AG10803 (cell line): Measurements from ENCODE around the gene HTR3E.
A peak's percentile ranks its signal among the peaks of the same experiment; 100 is the strongest.

ENCODE experiments used
- DNase-seq: peaks from one replicate; pipeline ENCODE4 v3.0.0; 2010; ENCODE audit warnings: low read depth
- H3K4me3 ChIP-seq: 2 replicates; pipeline ENCODE4 v1.5.1; 2011; ENCODE audit warnings: mild to moderate bottlenecking, low read length, control low read depth
- CTCF ChIP-seq: conservative IDR thresholded peaks from 2 replicates; pipeline ENCODE4 v1.5.1; 2011; ENCODE audit warnings: mild to moderate bottlenecking, low read length, control low read depth, inconsistent platforms

The HTR3E gene

GRCh38 chr3:184082034-184082433, 14.8 kb upstream of the HTR3E start:
- no peak for DNase-seq
- no peak for TF ChIP-seq CTCF
- no peak overlapping the region for H3K4me3 ChIP-seq

DNA sequence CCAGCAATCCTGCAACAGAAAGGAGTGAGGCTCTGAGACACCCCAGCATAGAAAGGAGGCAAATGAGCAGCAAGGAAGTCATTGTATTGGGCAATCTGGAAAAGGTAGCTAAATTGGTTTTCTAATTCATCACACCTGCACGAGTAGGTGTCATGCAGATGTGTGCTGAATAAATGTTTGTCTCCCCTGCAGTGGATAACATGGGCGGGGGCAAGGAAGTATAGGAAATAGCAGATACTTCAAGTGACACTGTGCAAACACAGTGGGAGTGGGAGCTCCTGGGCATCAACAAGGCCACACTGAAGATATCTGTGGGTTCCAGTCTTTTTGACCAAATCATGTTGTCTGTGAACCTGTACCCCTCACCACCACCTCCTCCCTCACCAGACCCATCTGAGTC, 14.4 kb upstream of the HTR3E start:
- TF ChIP-seq CTCF, result no peak
- no peak for DNase-seq
- no peak overlapping the region for H3K4me3 ChIP-seq

GRCh38 chr3:184085389-184085852, 11.4 kb upstream of the HTR3E start:
- no peak for TF ChIP-seq CTCF
- H3K4me3 ChIP-seq, result no peak overlapping the region
- no peak for DNase-seq

DNA sequence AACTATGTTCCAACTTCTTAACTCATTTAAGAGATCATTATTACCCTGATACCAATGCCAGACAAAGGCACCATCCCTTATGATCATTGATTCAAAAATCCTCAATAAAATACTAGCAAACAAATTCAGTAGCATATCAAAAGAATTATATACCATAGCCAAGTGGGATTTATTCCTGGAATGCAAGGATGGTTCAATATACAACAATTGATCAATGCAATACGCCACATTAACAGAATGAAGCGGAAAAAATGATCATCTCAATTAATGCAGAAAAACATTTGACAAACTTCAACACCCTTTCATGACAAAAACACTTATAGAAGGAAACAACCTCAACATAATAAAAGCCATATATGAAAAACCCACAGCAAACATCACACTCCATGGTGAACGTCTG, 4.7 kb upstream of the HTR3E start:
- no peak for TF ChIP-seq CTCF
- DNase-seq, result no peak
- no peak overlapping the region for H3K4me3 ChIP-seq

- DNase-seq, result no peak
- no peak for TF ChIP-seq CTCF
- no peak overlapping the region for H3K4me3 ChIP-seq
These were observed 692 bp downstream of the HTR3E start for GRCh38 chr3:184097556-184097955.

DNA sequence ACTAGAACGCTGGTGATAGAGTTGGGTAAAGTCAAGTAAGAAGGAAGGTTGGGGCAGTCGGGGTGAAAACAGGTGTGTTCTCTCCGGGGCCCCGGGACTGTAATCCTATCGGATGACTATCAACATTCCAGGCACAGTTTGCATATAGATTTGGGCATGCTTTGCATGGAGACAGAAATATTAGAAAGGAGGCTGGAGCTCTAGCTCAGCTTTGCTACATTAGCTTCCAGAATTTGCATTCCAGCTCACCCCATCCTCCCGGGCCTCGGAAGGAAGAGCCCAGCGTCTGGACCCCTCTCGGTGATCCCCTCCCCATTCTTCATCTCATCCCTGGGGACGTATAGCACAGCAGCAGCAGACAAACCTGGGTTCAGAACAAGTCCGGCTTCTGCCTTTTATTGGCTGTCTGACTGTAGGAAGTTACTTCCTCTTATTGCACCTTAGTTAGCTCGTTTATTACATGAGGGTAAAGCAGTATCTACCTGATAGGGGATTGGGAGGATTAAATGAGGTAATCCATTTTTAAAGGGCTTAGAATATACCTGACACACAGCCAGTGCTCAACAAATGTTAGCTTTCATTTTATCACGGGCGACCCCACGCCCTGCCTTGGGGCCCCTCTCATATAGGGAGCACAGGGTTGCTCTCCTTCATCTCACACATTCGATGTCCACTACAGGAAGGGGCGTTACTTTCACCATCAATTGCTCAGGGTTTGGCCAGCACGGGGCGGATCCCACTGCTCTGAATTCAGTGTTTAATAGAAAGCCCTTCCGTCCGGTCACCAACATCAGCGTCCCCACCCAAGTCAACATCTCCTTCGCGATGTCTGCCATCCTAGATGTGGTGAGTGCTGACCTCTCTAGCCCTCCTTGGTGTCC, 3.2 kb downstream of the HTR3E start:
- DNase-seq, result no peak
- TF ChIP-seq CTCF, result no peak
- H3K4me3 ChIP-seq, result no peak overlapping the region

DNA sequence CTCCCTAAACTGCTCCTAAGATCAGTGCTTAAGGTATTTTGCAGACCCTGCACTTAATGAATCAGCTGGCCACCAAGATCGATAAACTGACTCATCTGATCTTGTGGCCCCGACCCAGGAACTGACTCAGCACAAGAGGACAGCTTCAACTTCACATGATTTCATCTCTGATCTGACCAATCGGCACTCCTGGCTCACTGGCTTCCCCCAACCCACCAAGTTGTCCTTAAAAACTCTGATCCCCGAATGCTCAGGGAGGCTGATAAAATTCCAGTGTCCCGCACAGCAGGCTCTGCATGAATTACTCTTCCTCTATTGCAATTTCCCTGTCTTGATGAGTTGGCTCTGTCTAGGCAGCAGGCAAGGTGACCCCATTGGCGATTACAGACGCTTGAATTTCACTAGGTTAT, 13.5 kb downstream of the HTR3E start:
- peak; percentile 11 for DNase-seq
- no peak overlapping the region for H3K4me3 ChIP-seq
- TF ChIP-seq CTCF, result no peak
